Esophagus muscularis mucosa (tissue), 4 donors: ENCODE results near the gene PMFBP1. TPM values are rescaled to one million over a fixed set of nuclear protein-coding genes. Genes with fewer than 3 reads are reported as not detected.

Experiments used
- DNase-seq: peaks from one replicate; pipeline ENCODE4 v3.0.0-alpha.2; 2017; ENCODE audit errors: extremely low spot score
- H3K27ac ChIP-seq, 4 donors: fragments of 200-600 bp; sonication (generic); replicated peaks in 1 of 4; 1 replicate in 3 of 4; 2 replicates in 1 of 4; pipeline ENCODE4 v1.5.1; 2016 to 2019; ENCODE audit warnings: mild to moderate bottlenecking in 1 of 4
- H3K27me3 ChIP-seq, 4 donors: fragments of 200-600 bp; sonication (generic); one replicate each; pipeline versions ENCODE4 v1.5.1 to v1.6.0; 2016 to 2019
- H3K36me3 ChIP-seq, 4 donors: fragments of 200-600 bp; sonication (generic); one replicate each; pipeline ENCODE4 v1.5.1; 2016 to 2019
- H3K4me1 ChIP-seq, 4 donors: fragments of 200-600 bp; sonication (generic); one replicate each; pipeline ENCODE4 v1.5.1; 2016 to 2019
- H3K4me3 ChIP-seq, 4 donors: fragments of 200-600 bp; sonication (generic); 1 replicate in 2 of 4; 2 replicates in 2 of 4; pipeline ENCODE4 v1.5.1; 2016 to 2019; ENCODE audit warnings: mild to moderate bottlenecking in 4 of 4, moderate library complexity in 1 of 4
- H3K9me3 ChIP-seq, 4 donors: fragments of 200-600 bp; sonication (generic); 1 replicate in 3 of 4; 2 replicates in 1 of 4; pipeline ENCODE4 v1.5.1; 2016 to 2019
- CTCF ChIP-seq, 3 experiments: fragments of 200-600 bp in 2 of 3; fragments of 450-650 bp in 1 of 3; sonication (generic) in 2 of 3; IDR thresholded peaks; one replicate each; pipeline ENCODE4 v1.5.1; 2017 to 2019; ENCODE audit warnings: antibody characterized with exemption in 3 of 3, mild to moderate bottlenecking in 2 of 3, moderate library complexity in 1 of 3
- EP300 ChIP-seq: sonication (generic); formaldehyde crosslinking; IDR thresholded peaks from one replicate; pipeline ENCODE4 v1.6.1; 2017; ENCODE audit warnings: antibody characterized with exemption
- POLR2A ChIP-seq: fragments of 450-650 bp; IDR thresholded peaks from one replicate; pipeline ENCODE4 v1.6.1; 2017; ENCODE audit warnings: antibody characterized with exemption, moderate library complexity, mild to moderate bottlenecking, low read depth
- POLR2AphosphoS5 ChIP-seq, 2 donors: sonication (generic); formaldehyde crosslinking; IDR thresholded peaks; one replicate each; pipeline ENCODE4 v1.6.1; 2017; ENCODE audit warnings: antibody characterized with exemption in 2 of 2
- WGBS: methylation state at CpG from one replicate; pipeline ENCODE4 v1.1.5; 2018; 5-methylcytosine and 5-hydroxymethylcytosine counted together
- intact Hi-C: fragments of 100-400 bp; cut with DNase I; formaldehyde crosslinking; loops from one replicate; pipeline ENCODE4 v1.15.1; 2023
- total RNA-seq, 4 donors: library from RNA; depleted of rRNA; stranded (reverse); fragments of >200 nt; gene quantifications; one replicate each; pipeline versions ENCODE4 v1.1.0 to v1.2.1, GENCODE V29; 2016

PMFBP1 gene
- total RNA-seq, 4 donors from 2014 or later: 0.50 TPM; not detected in 3

- WGBS: 61% methylated on average over 10 of the region's 10 CpGs
These were observed 26.8 kb upstream of the PMFBP1 start for GRCh38 chr16:72198771-72199201.

GRCh38 chr16:72198021-72198711, 26.2 kb upstream of the PMFBP1 start:
- no peak for DNase-seq
- H3K27ac ChIP-seq: no peak overlapping the region
- whole genome bisulfite sequencing: 27% methylated on average over 11 of the region's 11 CpGs

More at GRCh38 chr16:72198771-72199201, 26.8 kb upstream of the PMFBP1 start:
- H3K27ac ChIP-seq: no peak overlapping the region
- peaks cover 0 to 23% (median 0%) of the 10 kb centered on the region in 4 donors for H3K27me3 ChIP-seq
- no peaks in the 10 kb centered on the region for H3K36me3 ChIP-seq
- DNase-seq: no peak
- H3K4me3 ChIP-seq: no peak overlapping the region
- no peaks in the 10 kb centered on the region for H3K9me3 ChIP-seq
- H3K4me1 ChIP-seq: peaks cover 0 to 9% (median 7%) of the 10 kb centered on the region in 4 donors
- intact Hi-C loops: no loop called here
- no peak for TF ChIP-seq POLR2AphosphoS5 (IDR thresholded peaks at IDR 0.05)
- no peak for TF ChIP-seq EP300
- no peak for TF ChIP-seq POLR2A
- TF ChIP-seq CTCF (IDR thresholded peaks at IDR 0.05): no peak

GRCh38 chr16:72197545-72197944, 25.6 kb upstream of the PMFBP1 start:
- H3K27ac ChIP-seq: no peak overlapping the region
- no peak for DNase-seq
- no peak for TF ChIP-seq CTCF (IDR thresholded peaks at IDR 0.05)
- TF ChIP-seq POLR2A: no peak
- no peak for TF ChIP-seq POLR2AphosphoS5 (IDR thresholded peaks at IDR 0.05)
- TF ChIP-seq EP300: no peak
- peaks cover 0 to 23% (median 0%) of the 10 kb centered on the region in 4 donors for H3K27me3 ChIP-seq
- H3K4me1 ChIP-seq: peaks cover 0 to 9% (median 7%) of the 10 kb centered on the region in 4 donors
- intact Hi-C loops: no loop called here
- no peaks in the 10 kb centered on the region for H3K9me3 ChIP-seq
- H3K4me3 ChIP-seq: no peak overlapping the region
- H3K36me3 ChIP-seq: no peaks in the 10 kb centered on the region
- 54% methylated on average over 4 of the region's 4 CpGs for WGBS

More at GRCh38 chr16:72198021-72198711, 26.2 kb upstream of the PMFBP1 start:
- Histone ChIP-seq H3K36me3 (no peaks in the 10 kb centered on the region), H3K9me3 (no peaks in the 10 kb centered on the region), H3K27me3 (peaks cover 0 to 23% (median 0%) of the 10 kb centered on the region in 4 donors), H3K4me3 (no peak overlapping the region), H3K4me1 (peaks cover 0 to 9% (median 7%) of the 10 kb centered on the region in 4 donors)
- TF ChIP-seq CTCF (IDR thresholded peaks at IDR 0.05): no peak
- no peak for TF ChIP-seq EP300
- TF ChIP-seq POLR2A: no peak
- no peak for TF ChIP-seq POLR2AphosphoS5 (IDR thresholded peaks at IDR 0.05)
- intact Hi-C loops: no loop called here

- intact Hi-C loops: no loop called here
- H3K4me1 ChIP-seq: peaks cover 0 to 9% (median 7%) of the 10 kb centered on the region in 4 donors
- peaks cover 0 to 19% (median 0%) of the 10 kb centered on the region in 4 donors for H3K27me3 ChIP-seq
- no peaks in the 10 kb centered on the region for H3K36me3 ChIP-seq
- H3K27ac ChIP-seq: no peak overlapping the region
- DNase-seq: no peak
- WGBS: 83% methylated on average over 4 of the region's 4 CpGs
- no peak overlapping the region for H3K4me3 ChIP-seq
- TF ChIP-seq EP300: no peak
- TF ChIP-seq POLR2AphosphoS5 (IDR thresholded peaks at IDR 0.05): no peak
- no peak for TF ChIP-seq POLR2A
- no peak for TF ChIP-seq CTCF (IDR thresholded peaks at IDR 0.05)
- no peaks in the 10 kb centered on the region for H3K9me3 ChIP-seq
These were observed 23.7 kb upstream of the PMFBP1 start for GRCh38 chr16:72195609-72196008.
